Suppressor macrophage treated with lipopolysaccharide for 1 hour (primary cell): ENCODE measurements around the gene CD151.

Source experiments
- DNase-seq, 3 donors: peaks; one replicate each; pipeline ENCODE4 v3.0.0-alpha.2; 2020 to 2022

The CD151 gene

GRCh38 chr11:797296-798092 is 35.3 kb upstream of the CD151 start:
- DNase-seq = peak; percentile 79 to 89 (median 85)

- peak; percentile 86 to 97 (median 93) for DNase-seq
These were observed 34.5 kb upstream of the CD151 start, which contains the start of gene SLC25A22 for GRCh38 chr11:798093-798713. TSS of gene SLC25A22 (minus strand) at chr11:798281. CDS start at chr11:795006, 3,275 bp downstream.

DNA sequence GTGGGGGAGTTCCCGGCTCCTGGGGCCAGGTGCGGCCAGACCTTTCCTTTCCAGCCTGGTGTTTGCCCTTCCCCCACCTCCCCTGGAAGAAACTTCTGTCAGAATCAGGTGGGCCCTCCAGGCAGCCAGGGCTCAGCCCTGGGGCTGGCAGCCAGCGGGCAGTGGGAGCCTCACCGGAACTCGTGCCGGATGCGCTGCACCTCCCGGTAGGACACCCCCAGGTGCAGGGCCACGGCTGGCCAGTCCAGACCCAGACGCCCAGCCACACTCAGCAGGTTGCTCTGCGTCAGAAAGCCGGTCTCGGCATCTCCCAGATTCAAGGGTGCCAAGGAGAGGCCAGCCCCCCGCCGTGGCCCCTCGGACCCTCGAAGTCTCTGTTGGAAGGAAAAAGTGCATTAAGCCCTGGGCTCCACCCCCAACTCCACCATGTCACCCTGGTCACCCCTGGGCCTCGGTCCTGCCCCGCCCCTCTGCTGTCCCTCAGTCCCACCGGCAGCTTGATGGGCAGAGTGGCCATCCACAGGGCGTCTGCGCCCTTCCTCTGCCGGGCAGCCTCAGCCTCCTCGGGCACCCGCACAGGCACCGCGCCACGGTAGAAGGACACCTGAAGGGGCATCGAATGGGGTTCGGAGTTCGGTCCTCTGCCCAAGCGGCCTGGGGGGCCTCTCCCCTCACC is 33.0 kb upstream of the CD151 start:
- DNase-seq = no peak

DNA sequence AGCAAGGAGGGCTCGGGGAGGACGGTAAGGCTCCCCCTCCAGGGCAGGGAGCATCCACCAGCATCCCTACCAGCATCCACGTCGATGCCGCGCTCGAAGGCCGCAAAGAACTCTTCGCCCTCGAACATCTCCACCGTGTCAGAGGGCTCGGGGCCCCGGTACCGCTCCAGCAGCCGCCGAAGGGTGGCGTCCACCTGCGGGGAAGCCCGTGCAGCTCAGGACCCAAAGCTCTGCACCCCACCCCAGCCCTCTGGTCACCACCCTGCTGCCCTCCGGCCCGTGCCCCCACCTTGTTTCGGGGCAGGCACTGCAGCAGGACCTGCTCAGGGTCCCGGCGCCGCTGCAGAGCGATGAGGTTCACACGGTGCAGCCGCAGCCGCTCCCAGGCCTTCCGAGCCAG is 32.3 kb upstream of the CD151 start:
- no peak for DNase-seq

GRCh38 chr11:801097-801780 is 31.5 kb upstream of the CD151 start:
- DNase-seq = no peak

DNA sequence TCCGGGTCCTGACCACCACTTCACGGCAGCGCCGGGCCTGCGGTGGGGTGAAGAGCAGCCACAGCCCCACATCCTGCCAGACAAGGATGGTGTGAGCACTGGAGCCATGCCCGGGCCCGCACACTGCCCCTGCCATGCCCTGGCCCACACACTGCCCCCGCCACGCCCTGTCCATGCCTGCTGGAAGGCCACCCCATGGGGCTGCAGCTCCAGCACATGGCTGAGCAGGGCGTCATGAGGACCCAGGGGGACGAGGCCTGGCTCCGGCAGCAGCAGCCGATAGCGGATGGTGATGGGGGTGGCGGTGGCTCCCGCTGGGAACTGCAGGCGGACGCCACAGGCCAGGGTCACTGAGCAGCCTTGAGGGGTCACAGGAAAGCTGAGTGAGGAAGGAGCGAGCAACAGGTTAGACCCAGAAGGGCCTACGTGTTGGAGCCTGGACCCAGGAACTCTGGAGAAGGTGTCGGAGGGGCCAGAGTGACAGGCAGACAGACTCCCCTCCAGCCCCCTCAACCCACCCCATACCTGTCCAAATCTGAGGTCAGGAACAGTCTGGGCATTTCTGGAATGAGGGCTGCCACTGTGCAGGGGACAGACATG is 30.6 kb upstream of the CD151 start:
- no peak for DNase-seq

GRCh38 chr11:802693-803466 is 29.9 kb upstream of the CD151 start:
- DNase-seq = no peak

- no peak for DNase-seq
These were observed 29.3 kb upstream of the CD151 start for GRCh38 chr11:803467-803742.

DNA sequence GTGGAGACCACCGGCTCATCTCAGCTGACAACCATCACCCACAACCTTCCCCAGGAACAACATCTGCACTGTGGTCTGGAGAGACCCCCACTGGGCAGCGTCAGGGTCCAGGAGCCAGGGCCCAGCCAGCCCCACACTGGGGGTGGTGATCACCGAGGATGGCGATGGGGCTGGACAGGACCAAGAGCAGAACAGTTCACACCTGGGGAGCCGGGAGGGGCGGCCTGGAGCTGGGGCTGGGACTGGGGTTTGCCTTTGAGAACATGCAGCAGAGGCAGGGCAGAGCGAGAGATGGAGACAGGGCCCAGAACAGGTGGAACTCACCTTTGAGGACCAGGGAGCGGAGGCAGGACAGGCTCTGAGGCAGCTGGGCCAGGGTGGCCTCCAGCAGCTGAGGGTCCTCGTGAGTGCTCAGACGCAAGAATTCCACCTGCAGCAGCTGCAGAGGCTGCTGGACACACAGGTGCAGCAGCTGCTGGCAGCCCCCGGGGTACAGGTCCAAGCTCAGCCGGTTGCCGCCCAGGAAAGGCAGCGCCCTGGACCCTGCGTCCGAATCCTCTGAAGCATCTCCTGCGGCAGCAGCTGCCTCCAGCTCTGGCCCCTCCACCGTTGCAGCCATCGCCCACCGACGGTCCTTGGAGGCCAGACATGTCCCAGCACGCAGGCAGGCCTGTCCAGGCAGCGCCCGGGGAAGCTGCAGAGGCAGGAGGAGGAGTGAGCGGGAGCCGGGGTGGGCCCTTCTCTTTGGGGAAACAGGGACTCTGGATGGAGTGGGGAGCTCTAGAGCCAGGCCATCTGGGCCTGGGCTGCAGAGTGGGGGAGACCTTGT is 28.8 kb upstream of the CD151 start:
- DNase-seq = peak in 1 of 3 donors; percentile 26

DNA sequence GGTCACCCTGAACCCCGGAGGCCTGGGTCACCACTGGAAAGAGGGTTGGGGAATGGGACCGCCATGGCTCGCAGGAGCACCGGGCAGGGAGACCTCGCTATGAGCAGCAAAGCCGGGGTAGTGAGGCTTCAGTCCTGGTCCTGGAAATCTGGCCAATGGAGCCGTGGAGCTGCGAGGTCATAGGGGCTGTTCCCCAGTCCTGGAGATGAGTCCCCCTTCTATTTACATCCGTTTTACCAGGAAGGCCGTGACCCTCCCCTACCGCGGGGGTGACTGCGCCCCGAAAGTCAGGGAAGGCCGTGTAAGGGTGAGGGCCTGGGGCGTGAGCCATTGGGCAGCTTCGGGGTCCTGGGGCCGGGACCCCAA is 28.2 kb upstream of the CD151 start:
- no peak for DNase-seq

- no peak for DNase-seq
These were observed 24.1 kb upstream of the CD151 start for GRCh38 chr11:808427-809286.

DNA sequence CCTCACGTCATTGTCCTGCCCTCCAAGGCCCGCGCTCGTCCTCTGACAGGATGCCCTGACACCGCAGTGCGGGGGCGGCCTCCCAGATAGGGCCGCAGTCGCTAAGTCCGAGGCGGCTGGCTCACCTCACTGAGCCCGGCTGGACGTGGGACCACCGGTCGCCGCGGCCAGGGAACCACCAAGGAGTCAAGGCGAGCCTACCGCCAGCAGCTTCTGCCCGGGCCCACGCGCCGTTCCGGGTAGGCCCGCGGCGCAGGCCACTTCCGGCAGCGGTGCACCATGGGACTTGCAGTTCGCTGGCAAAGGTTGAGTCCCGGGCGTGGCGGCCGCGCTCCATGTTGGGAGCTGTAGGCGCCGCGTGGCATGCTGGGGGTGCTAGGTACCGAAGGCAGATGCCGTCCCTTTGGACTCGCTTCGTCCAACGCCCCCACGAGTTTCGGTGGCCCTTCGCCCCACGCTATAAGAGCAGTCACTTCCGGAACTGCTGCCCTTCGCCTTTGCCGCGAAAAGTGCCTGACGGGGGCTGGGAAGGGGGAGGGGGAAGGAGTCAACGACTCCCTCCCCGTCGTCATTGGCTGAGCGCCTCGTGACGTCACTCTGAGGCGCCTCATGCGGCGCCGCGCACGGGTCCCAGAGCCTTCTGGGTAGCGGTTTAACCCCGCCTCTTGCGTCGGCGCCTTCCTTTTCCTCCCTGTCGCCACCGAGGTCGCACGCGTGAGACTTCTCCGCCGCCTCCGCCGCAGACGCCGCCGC is 23.3 kb upstream of the CD151 start, which contains the start of gene RPLP2:
TSS of gene RPLP2 (plus strand) at position 681 of the 753 bp plus-strand sequence. CDS start 268 bp downstream, outside the sequence.
- DNase-seq = peak; percentile 99

DNA sequence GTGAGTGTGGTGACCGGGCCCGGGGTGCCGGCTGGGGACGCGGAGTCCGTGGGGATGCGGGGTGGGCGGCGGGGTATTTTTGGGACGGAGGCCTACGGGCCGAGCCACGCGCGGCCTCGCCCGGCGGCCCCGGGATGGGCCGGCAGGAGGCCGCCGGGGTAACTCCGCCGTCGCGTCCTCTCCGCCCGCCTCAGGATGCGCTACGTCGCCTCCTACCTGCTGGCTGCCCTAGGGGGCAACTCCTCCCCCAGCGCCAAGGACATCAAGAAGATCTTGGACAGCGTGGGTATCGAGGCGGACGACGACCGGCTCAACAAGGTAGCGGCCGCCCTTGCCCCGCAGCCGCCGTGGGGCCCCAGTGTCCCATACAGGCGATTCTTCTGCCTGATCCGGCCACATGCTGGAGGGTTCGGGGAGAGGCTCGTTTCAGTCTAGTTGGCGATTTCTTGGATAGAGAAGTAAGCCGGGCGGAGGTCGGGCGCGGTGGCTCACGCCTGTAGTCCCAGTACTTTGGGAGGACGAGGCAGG is 22.6 kb upstream of the CD151 start:
- no peak for DNase-seq

GRCh38 chr11:811446-812245 is 21.1 kb upstream of the CD151 start:
- peak in 2 of 3 donors; percentile 39 to 41 for DNase-seq

- no peak for DNase-seq
These were observed 20.4 kb upstream of the CD151 start for GRCh38 chr11:812390-812789.

- DNase-seq = no peak
These were observed 19.7 kb upstream of the CD151 start for GRCh38 chr11:813072-813455.

- no peak for DNase-seq
These were observed 19.2 kb upstream of the CD151 start for GRCh38 chr11:813456-814096.
